HCT116 (cell line): ENCODE results near the gene OCEL1.

Experiments
- CTCF ChIP-seq, 3 experiments: fragments of 200-600 bp in 1 of 3; sonication (generic) in 1 of 3; IDR thresholded peaks in 2 of 3; conservative IDR thresholded peaks in 1 of 3; 2 replicates each; pipeline ENCODE4 v1.5.1; 2012 to 2017; ENCODE audit warnings: low read depth in 2 of 3, low read length in 2 of 3, antibody characterized with exemption in 1 of 3, borderline replicate concordance in 1 of 3, control low read depth in 1 of 3, mild to moderate bottlenecking in 1 of 3, mixed read lengths in 1 of 3, mixed run types in 1 of 3, moderate library complexity in 1 of 3; ENCODE audit not compliant: insufficient read depth in 1 of 3
- EZH2phosphoT487 ChIP-seq: fragments of 200-600 bp; IDR thresholded peaks from 2 replicates; pipeline ENCODE4 v1.6.1; 2018; ENCODE audit warnings: antibody characterized with exemption, borderline replicate concordance
- JUND ChIP-seq: IDR thresholded peaks from 2 replicates; pipeline ENCODE4 v1.6.1; 2012
- POLR2AphosphoS5 ChIP-seq: IDR thresholded peaks from 2 replicates; pipeline ENCODE4 v1.6.1; 2011; ENCODE audit warnings: mild to moderate bottlenecking, low read depth, low read length, moderate library complexity
- RAD21 ChIP-seq: IDR thresholded peaks from 2 replicates; pipeline ENCODE4 v1.6.1; 2012; ENCODE audit warnings: low read depth, mild to moderate bottlenecking
- YY1 ChIP-seq: IDR thresholded peaks from 2 replicates; pipeline ENCODE4 v1.6.1; 2011; ENCODE audit warnings: low read length, low read depth, moderate library complexity, mild to moderate bottlenecking; ENCODE audit not compliant: insufficient replicate concordance; ENCODE audit errors: extremely low read depth
- ZNF274 ChIP-seq: fragments of 200-500 bp; sonication (Bioruptor generic); IDR thresholded peaks from 2 replicates; pipeline ENCODE4 v1.6.1; 2014; ENCODE audit warnings: mild to moderate bottlenecking, low read depth, low read length, inconsistent platforms

GRCh38 chr19:17255150-17255621 is 29.2 kb downstream of the OCEL1 start:
- TF ChIP-seq CTCF (IDR thresholded peaks at IDR 0.05 in 2 of 3, conservative IDR thresholded peaks at IDR 0.05 in 1 of 3; ENCODE audit: borderline replicate concordance in 1 of 3, insufficient read depth in 1 of 3, low read depth in 2 of 3, low read length in 2 of 3) = no peak
- no peak for TF ChIP-seq RAD21
- no peak for TF ChIP-seq ZNF274
- no peak for TF ChIP-seq YY1
- TF ChIP-seq POLR2AphosphoS5 = no peak
- no peak for TF ChIP-seq EZH2phosphoT487
- no peak for TF ChIP-seq JUND
